ENCODE data around the gene GABBR2. TPM values are rescaled to one million over a fixed set of nuclear protein-coding genes. Genes with fewer than 3 reads are reported as not detected.

GABBR2 gene
- total RNA-seq, 1 donor from 2014 or later, result 116 TPM

GRCh38 chr9:98412101-98412842 is 296.5 kb downstream of the GABBR2 start:
- Mint-ChIP-seq H3K4me1 (ENCODE audit: low read depth, unreplicated experiment) (peaks cover 22% of the 10 kb centered on the region), H3K36me3 (ENCODE audit: unreplicated experiment) (peaks cover 5% of the 10 kb centered on the region), H3K27me3 (ENCODE audit: unreplicated experiment) (peaks cover 4% of the 10 kb centered on the region), H3K9me3 (ENCODE audit: unreplicated experiment) (peaks cover 9% of the 10 kb centered on the region), H3K27ac (ENCODE audit: unreplicated experiment) (no peak overlapping the region), H3K4me3 (ENCODE audit: unreplicated experiment) (no peak overlapping the region)
- DNase-seq, result no peak
- no peak for TF ChIP-seq CTCF (IDR thresholded peaks at IDR 0.05; ENCODE audit: partially characterized antibody, unreplicated experiment)

GRCh38 chr9:98410185-98410697 is 298.5 kb downstream of the GABBR2 start:
- TF ChIP-seq CTCF (IDR thresholded peaks at IDR 0.05; ENCODE audit: partially characterized antibody, unreplicated experiment), result peak; percentile 41
- Mint-ChIP-seq H3K9me3 (ENCODE audit: unreplicated experiment) (peaks cover 9% of the 10 kb centered on the region), H3K27me3 (ENCODE audit: unreplicated experiment) (peaks cover 4% of the 10 kb centered on the region), H3K4me3 (ENCODE audit: unreplicated experiment) (no peak overlapping the region), H3K27ac (ENCODE audit: unreplicated experiment) (no peak overlapping the region), H3K36me3 (ENCODE audit: unreplicated experiment) (peaks cover 5% of the 10 kb centered on the region), H3K4me1 (ENCODE audit: low read depth, unreplicated experiment) (peaks cover 36% of the 10 kb centered on the region)
- peak; percentile 38 for DNase-seq

- no peak for DNase-seq
- no peak overlapping the region for H3K27ac Mint-ChIP-seq (ENCODE audit: unreplicated experiment)
- H3K9me3 Mint-ChIP-seq (ENCODE audit: unreplicated experiment), result peaks cover 9% of the 10 kb centered on the region
- H3K27me3 Mint-ChIP-seq (ENCODE audit: unreplicated experiment), result peaks cover 4% of the 10 kb centered on the region
- peaks cover 9% of the 10 kb centered on the region for H3K36me3 Mint-ChIP-seq (ENCODE audit: unreplicated experiment)
- peaks cover 38% of the 10 kb centered on the region for H3K4me1 Mint-ChIP-seq (ENCODE audit: low read depth, unreplicated experiment)
- no peak overlapping the region for H3K4me3 Mint-ChIP-seq (ENCODE audit: unreplicated experiment)
- no peak for TF ChIP-seq CTCF (IDR thresholded peaks at IDR 0.05; ENCODE audit: partially characterized antibody, unreplicated experiment)
These were observed 299.0 kb downstream of the GABBR2 start for GRCh38 chr9:98409719-98410118.

GRCh38 chr9:98406469-98406868 is 302.3 kb downstream of the GABBR2 start:
- H3K9me3 Mint-ChIP-seq (ENCODE audit: unreplicated experiment), result peaks cover 5% of the 10 kb centered on the region
- peak overlapping the region; percentile 26 for H3K4me3 Mint-ChIP-seq (ENCODE audit: unreplicated experiment)

More at GRCh38 chr9:98406469-98406868, 302.3 kb downstream of the GABBR2 start:
- DNase-seq, result no peak
- H3K4me1 Mint-ChIP-seq (ENCODE audit: low read depth, unreplicated experiment), result peaks cover 56% of the 10 kb centered on the region
- no peak for TF ChIP-seq CTCF (IDR thresholded peaks at IDR 0.05; ENCODE audit: partially characterized antibody, unreplicated experiment)
- peaks cover 4% of the 10 kb centered on the region for H3K27me3 Mint-ChIP-seq (ENCODE audit: unreplicated experiment)
- no peak overlapping the region for H3K27ac Mint-ChIP-seq (ENCODE audit: unreplicated experiment)
- peaks cover 5% of the 10 kb centered on the region for H3K36me3 Mint-ChIP-seq (ENCODE audit: unreplicated experiment)
